Osteocyte (in vitro differentiated cells): ENCODE measurements around the gene TNS3. TPM values are rescaled to one million over a fixed set of nuclear protein-coding genes. Genes with fewer than 3 reads are reported as not detected.

Source experiments
- DNase-seq: peaks from one replicate; pipeline ENCODE4 v3.0.0; 2021; ENCODE audit warnings: mixed read lengths; ENCODE audit not compliant: unreplicated experiment; ENCODE audit errors: extremely low spot score
- H3K27ac Mint-ChIP-seq: one replicate; pipeline ENCODE4 v1.8.0; 2021; ENCODE audit warnings: mild to moderate bottlenecking, mixed read lengths; ENCODE audit not compliant: unreplicated experiment
- H3K27me3 Mint-ChIP-seq: one replicate; pipeline ENCODE4 v1.8.0; 2021; ENCODE audit warnings: mixed read lengths; ENCODE audit not compliant: unreplicated experiment
- H3K36me3 Mint-ChIP-seq: one replicate; pipeline ENCODE4 v1.8.0; 2021; ENCODE audit warnings: mixed read lengths; ENCODE audit not compliant: unreplicated experiment
- H3K4me1 Mint-ChIP-seq: one replicate; pipeline ENCODE4 v1.8.0; 2021; ENCODE audit warnings: mixed read lengths; ENCODE audit not compliant: unreplicated experiment
- H3K4me3 Mint-ChIP-seq: one replicate; pipeline ENCODE4 v1.8.0; 2021; ENCODE audit warnings: mild to moderate bottlenecking, moderate library complexity, mixed read lengths; ENCODE audit not compliant: unreplicated experiment
- H3K9me3 Mint-ChIP-seq: one replicate; pipeline ENCODE4 v1.8.0; 2021; ENCODE audit warnings: mixed read lengths; ENCODE audit not compliant: unreplicated experiment
- total RNA-seq: library from RNA; stranded (reverse); gene quantifications from 2 replicates; pipeline ENCODE4 v1.2.1, GENCODE V29; 2021
- TF ChIP-seq, protein P1 (sequence below): fragments of 200-600 bp; sonication (generic); IDR thresholded peaks from 2 replicates; pipeline ENCODE4 v1.5.0; 2021; ENCODE audit warnings: antibody characterized with exemption, mild to moderate bottlenecking, moderate library complexity

The TNS3 gene
- total RNA-seq, 1 donor from 2014 or later = 93.8 TPM

DNA sequence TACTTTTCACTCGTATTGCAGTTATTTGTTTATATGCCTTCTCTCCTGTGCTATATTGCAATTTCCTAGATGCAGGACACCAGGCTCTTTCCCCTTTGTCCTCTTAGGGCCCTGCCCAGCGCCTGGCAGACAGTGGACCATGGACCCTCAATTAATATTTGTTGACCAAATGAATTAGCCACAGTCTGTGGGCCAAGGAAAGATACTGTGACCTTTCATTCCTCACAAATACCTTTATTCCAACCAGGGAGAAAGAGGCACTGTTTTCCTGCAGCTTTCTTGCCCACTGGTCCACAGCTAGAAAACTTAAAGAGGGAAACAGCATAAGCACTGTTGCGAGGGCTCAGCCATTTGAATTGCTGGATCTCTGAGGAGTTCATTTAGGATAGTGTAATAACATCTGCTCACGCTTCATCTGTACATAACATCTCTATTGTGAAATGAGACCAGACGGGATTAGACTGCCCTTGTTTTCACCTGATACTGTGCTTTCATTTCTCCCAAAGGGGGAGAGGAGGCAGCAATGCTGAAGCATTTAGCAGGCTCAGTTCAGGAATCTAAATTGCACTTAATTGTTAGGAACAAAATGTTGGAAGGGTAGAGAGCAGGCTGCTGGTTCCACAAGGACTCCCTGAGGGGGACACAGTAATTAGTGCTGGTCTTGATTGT lies 46.7 kb downstream of the TNS3 start:
- no peak for DNase-seq
- Mint-ChIP-seq H3K9me3 (peaks cover 1% of the 10 kb centered on the region), H3K4me1 (peaks cover 61% of the 10 kb centered on the region), H3K4me3 (peak overlapping the region; percentile 78), H3K27me3 (no peaks in the 10 kb centered on the region), H3K27ac (peak overlapping the region; percentile 83), H3K36me3 (peaks cover 2% of the 10 kb centered on the region)
- TF ChIP-seq, protein P1, sequence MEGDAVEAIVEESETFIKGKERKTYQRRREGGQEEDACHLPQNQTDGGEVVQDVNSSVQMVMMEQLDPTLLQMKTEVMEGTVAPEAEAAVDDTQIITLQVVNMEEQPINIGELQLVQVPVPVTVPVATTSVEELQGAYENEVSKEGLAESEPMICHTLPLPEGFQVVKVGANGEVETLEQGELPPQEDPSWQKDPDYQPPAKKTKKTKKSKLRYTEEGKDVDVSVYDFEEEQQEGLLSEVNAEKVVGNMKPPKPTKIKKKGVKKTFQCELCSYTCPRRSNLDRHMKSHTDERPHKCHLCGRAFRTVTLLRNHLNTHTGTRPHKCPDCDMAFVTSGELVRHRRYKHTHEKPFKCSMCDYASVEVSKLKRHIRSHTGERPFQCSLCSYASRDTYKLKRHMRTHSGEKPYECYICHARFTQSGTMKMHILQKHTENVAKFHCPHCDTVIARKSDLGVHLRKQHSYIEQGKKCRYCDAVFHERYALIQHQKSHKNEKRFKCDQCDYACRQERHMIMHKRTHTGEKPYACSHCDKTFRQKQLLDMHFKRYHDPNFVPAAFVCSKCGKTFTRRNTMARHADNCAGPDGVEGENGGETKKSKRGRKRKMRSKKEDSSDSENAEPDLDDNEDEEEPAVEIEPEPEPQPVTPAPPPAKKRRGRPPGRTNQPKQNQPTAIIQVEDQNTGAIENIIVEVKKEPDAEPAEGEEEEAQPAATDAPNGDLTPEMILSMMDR = no peak

DNA sequence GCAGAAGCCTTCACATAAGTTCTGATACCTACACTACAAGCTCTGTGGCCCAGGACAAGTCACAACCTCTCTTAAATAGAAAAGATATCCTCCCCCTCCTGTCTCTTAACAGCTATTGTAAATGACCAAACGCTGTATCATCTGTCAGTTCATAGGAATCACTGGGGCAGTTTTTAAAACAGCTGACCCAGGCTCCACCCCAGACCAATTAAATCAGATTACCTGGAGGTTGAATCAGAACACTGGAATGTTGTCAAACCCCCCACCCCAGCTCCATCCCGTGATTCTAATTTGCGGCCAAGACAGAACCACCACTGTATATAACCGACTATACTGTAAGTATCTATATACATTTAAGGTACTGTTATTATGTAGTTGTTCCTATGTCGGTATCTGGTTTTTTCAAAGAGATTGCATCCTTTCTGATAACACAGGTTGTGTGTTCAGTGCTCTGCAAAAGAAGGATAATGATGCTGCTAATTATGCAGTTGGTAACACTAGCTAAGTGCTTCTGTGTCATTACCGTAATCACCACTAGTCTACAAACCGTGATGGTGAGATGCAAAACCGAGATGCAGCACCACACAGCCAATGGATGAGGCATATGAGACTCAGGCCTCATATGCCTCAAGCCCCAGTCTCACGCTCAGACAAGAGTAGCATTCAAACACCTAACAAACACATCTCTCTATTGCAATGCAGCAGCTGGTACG lies 47.4 kb downstream of the TNS3 start:
- H3K27me3 Mint-ChIP-seq = no peaks in the 10 kb centered on the region
- TF ChIP-seq, protein P1 = peak; percentile 25
- H3K9me3 Mint-ChIP-seq = peaks cover 6% of the 10 kb centered on the region
- no peak overlapping the region for H3K4me3 Mint-ChIP-seq
- H3K4me1 Mint-ChIP-seq = peaks cover 58% of the 10 kb centered on the region
- no peak for DNase-seq
- H3K27ac Mint-ChIP-seq = peak overlapping the region; percentile 83
- peaks cover 6% of the 10 kb centered on the region for H3K36me3 Mint-ChIP-seq

DNA sequence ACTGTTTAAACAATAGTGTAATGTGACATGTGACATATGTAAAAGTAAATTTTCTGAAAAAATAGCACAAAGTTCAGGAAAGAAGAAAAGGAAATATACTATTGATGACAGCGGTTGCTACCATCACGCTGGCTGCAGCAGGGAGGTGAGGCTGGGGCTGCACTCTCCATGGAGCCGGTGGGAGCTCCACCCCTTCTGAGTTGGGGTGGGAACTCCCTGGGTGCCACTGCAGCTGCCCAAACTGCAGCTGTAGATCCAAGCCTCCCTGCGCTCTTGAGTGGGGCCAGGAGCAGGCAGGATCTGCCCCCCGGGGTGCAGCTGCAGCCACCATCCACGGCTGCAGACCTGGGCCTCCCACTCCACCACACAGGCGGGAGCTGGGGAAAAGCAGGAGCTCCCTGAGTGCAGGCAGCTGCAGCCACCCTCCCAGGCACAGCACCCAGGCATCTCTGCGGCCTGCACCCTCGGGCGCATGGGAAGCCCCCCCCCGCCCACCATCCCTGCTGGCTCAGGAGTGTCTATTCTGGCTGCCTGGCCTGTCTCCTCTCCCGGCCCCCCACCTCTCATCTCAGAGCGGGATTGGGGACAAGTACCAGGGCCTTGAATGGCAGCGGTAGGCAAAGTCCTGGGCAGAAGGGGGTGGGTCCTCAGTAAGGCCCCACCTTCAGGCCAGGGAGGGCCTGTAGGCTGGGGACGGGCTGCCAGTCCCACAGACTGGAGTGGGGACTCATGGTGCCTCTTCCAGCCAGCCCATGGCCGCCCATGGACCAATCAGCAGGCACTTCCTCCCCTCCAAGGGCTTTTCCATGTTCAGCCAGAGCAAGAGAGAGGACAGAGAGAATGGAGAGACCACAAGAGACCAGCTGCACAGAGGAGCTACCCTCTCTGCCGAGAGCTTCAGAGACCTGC lies 50.1 kb downstream of the TNS3 start:
- peaks cover 6% of the 10 kb centered on the region for H3K9me3 Mint-ChIP-seq
- H3K4me3 Mint-ChIP-seq = no peak overlapping the region
- no peak for DNase-seq
- H3K27me3 Mint-ChIP-seq = no peaks in the 10 kb centered on the region
- TF ChIP-seq, protein P1 = no peak
- peaks cover 26% of the 10 kb centered on the region for H3K36me3 Mint-ChIP-seq
- no peak overlapping the region for H3K27ac Mint-ChIP-seq
- peaks cover 38% of the 10 kb centered on the region for H3K4me1 Mint-ChIP-seq

DNA sequence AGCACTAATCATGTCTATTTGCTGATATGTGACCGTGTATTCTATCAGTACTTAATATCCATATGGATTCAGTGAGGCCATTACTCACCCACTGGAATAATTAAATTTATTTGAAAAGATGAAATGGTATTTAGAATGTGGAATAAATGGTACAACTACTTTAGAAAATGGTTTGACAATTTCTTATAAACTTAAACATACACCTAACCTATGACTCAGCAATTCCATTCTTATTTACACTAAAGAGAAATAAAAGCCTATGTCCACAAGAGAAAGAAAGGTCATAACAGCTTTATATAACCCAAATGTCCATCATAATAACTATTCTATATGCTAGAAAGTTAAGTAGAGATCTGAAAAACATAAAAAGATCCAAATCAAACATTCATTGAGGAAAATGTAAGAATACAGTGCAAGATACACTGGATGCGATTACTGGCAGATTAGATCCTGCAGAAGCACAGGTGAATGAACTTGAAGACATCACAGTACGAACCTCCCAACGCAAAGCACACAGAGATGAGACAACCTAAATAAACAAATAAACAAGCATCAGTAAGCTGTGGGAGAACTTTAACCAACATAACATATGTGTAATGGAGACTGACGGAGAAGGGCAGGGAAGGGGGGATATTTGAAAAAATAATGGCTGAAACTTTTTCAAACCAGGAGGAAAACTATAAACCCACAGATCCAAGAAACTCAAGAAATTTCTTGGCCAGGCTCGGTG lies 51.9 kb downstream of the TNS3 start:
- no peak overlapping the region for H3K27ac Mint-ChIP-seq
- no peak overlapping the region for H3K4me3 Mint-ChIP-seq
- no peak for DNase-seq
- H3K9me3 Mint-ChIP-seq = peaks cover 6% of the 10 kb centered on the region
- TF ChIP-seq, protein P1 = no peak
- H3K4me1 Mint-ChIP-seq = peaks cover 21% of the 10 kb centered on the region
- H3K36me3 Mint-ChIP-seq = peaks cover 42% of the 10 kb centered on the region
- H3K27me3 Mint-ChIP-seq = no peaks in the 10 kb centered on the region
